Measurements from ENCODE around the gene DOCK6.
"Not testable (repeated sequence)": the region's sequence is repeated elsewhere in the genome, so short reads cannot be mapped to it uniquely, and the experiment has no call there.

Gene DOCK6

DNA sequence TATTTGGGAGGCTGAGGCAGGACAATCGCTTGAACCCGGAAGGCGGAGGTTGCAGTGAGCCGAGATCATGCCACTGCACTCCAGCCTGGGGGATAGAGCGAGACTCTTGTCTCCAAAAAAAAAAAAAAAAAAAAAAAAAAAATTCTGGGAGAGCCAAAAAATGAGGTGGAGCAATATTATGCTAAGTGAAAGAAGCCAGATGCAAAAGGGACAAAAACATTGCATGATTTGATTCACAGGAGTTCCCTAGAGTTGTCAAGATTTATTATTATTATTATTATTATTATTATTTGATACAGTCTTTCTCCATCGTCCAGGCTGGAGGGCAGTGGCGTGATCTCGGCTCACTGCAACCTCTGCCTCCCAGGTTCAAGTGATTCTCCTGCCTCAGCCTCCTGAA is 81.3 kb downstream of the DOCK6 start:
- H3K27me3 Mint-ChIP-seq; H3K27ac Mint-ChIP-seq; intact Hi-C loops (cut with micrococcal nuclease); H3K9me3 Mint-ChIP-seq; H3K36me3 Mint-ChIP-seq (ENCODE audit: low read depth); H3K4me3 Mint-ChIP-seq: not testable (repeated sequence)
- H3K4me1 Mint-ChIP-seq (ENCODE audit: low read depth) = peaks cover 19% of the 10 kb centered on the region

GRCh38 chr19:11180346-11180745 is 82.0 kb downstream of the DOCK6 start:
- no peaks in the 10 kb centered on the region for H3K9me3 Mint-ChIP-seq
- H3K4me1 Mint-ChIP-seq (ENCODE audit: low read depth) = peaks cover 19% of the 10 kb centered on the region

GRCh38 chr19:11179716-11180297 is 82.5 kb downstream of the DOCK6 start:
- H3K36me3 Mint-ChIP-seq (ENCODE audit: low read depth) = no peaks in the 10 kb centered on the region
- H3K27ac Mint-ChIP-seq = no peak overlapping the region
- intact Hi-C loops (cut with micrococcal nuclease) = no loop called here
- H3K4me3 Mint-ChIP-seq = no peak overlapping the region
- peaks cover 19% of the 10 kb centered on the region for H3K4me1 Mint-ChIP-seq (ENCODE audit: low read depth)
- no peaks in the 10 kb centered on the region for H3K9me3 Mint-ChIP-seq
- no peaks in the 10 kb centered on the region for H3K27me3 Mint-ChIP-seq

More at GRCh38 chr19:11180346-11180745, 82.0 kb downstream of the DOCK6 start:
- Mint-ChIP-seq H3K27me3 (no peaks in the 10 kb centered on the region), H3K36me3 (ENCODE audit: low read depth) (no peaks in the 10 kb centered on the region), H3K27ac (no peak overlapping the region), H3K4me3 (no peak overlapping the region)
- intact Hi-C loops (cut with micrococcal nuclease) = no loop called here

- H3K27me3 Mint-ChIP-seq; H3K4me3 Mint-ChIP-seq; H3K27ac Mint-ChIP-seq; intact Hi-C loops (cut with micrococcal nuclease); H3K36me3 Mint-ChIP-seq (ENCODE audit: low read depth); H3K9me3 Mint-ChIP-seq: not testable (repeated sequence)
- peaks cover 19% of the 10 kb centered on the region for H3K4me1 Mint-ChIP-seq (ENCODE audit: low read depth)
These were observed 83.2 kb downstream of the DOCK6 start for GRCh38 chr19:11179145-11179465.

DNA sequence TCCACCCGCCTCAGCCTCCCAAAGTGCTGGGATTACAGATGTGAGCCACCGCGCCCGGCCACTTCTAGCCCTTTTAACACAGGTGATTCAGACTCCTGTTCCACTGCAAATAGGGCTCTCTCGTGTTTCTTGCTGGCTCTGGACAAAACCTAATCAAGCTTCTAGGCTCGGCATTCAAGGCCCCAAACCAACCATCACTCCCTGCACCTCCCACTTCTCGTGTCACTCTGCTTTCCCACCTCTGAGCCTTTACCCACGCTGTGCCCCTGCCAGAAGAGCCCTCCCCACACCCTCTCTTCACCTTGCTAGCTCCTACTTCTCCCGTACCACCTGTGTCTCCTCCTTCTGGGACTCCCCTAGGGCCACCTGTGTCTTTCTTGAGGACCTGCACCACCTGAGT is 84.7 kb downstream of the DOCK6 start:
- Mint-ChIP-seq H3K9me3 (no peaks in the 10 kb centered on the region), H3K4me1 (ENCODE audit: low read depth) (peaks cover 19% of the 10 kb centered on the region), H3K27me3 (no peaks in the 10 kb centered on the region), H3K4me3 (no peak overlapping the region), H3K27ac (no peak overlapping the region), H3K36me3 (ENCODE audit: low read depth) (no peaks in the 10 kb centered on the region)
- intact Hi-C loops (cut with micrococcal nuclease) = no loop called here

DNA sequence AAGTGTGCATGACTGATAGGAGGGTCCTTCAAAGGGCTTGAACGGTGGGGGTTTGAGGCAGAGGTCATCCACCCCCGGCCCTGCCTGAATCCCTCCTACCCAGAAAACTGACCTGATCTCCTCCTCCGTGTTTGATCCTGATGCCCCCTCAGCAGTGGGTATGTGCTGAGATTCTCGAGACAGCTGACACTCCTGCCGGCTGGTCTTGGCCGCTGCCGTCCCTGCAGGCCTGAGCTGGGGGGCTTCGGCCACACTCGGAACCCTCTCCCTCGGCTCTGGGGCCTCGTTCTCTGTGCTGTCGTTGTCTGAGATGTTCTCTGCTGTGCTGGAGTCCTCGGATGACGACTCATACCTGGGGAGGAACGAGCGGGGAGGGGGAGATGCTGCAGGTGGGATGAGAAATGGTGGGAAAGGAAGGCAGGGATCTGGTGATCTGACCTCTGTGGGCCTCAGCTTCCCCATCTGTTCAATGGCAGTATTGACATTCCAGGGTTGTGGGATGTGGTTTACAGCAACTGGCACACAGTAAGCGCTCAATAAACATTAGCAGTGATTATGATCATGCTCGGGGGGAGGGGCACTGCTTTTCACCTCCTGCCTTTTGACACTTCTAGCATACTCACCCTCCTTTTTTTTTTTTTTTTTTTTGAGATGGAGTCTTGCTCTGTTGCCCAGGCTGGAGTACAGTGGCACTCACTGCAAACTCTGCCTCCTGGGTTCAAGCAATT is 85.7 kb downstream of the DOCK6 start:
- intact Hi-C loops (cut with micrococcal nuclease) = no loop called here
- H3K36me3 Mint-ChIP-seq (ENCODE audit: low read depth) = no peaks in the 10 kb centered on the region
- no peak overlapping the region for H3K27ac Mint-ChIP-seq
- H3K4me1 Mint-ChIP-seq (ENCODE audit: low read depth) = peaks cover 19% of the 10 kb centered on the region
- no peaks in the 10 kb centered on the region for H3K27me3 Mint-ChIP-seq
- H3K9me3 Mint-ChIP-seq = no peaks in the 10 kb centered on the region
- no peak overlapping the region for H3K4me3 Mint-ChIP-seq

DNA sequence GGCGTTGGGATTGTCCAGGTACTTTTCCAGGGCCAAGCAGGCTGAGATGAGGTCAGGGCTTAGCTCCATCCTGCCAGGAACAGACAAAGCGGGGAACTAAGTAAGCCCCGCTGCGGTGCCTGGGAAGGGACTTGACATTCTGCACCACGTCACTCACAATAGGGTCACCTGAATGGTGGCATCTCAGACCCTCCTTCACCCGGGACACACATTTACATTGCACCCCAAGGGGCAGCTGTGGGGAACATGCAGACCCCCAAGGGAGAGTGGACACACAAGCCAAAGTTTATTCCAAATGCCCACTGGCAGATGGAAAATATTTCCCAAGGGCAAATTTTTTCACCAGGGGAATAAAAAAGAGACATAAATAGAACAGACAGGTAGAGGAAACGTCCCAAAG is 86.4 kb downstream of the DOCK6 start:
- Mint-ChIP-seq H3K9me3 (no peaks in the 10 kb centered on the region), H3K4me3 (no peak overlapping the region), H3K27ac (no peak overlapping the region), H3K36me3 (ENCODE audit: low read depth) (no peaks in the 10 kb centered on the region), H3K27me3 (no peaks in the 10 kb centered on the region), H3K4me1 (ENCODE audit: low read depth) (peaks cover 13% of the 10 kb centered on the region)
- intact Hi-C loops (cut with micrococcal nuclease) = no loop called here

GRCh38 chr19:11174336-11174735 is 88.0 kb downstream of the DOCK6 start:
- H3K27ac Mint-ChIP-seq = no peak overlapping the region
- H3K36me3 Mint-ChIP-seq (ENCODE audit: low read depth) = no peaks in the 10 kb centered on the region
- H3K4me1 Mint-ChIP-seq (ENCODE audit: low read depth) = peaks cover 1% of the 10 kb centered on the region
- no peaks in the 10 kb centered on the region for H3K9me3 Mint-ChIP-seq
- H3K27me3 Mint-ChIP-seq = no peaks in the 10 kb centered on the region
- intact Hi-C loops (cut with micrococcal nuclease) = no loop called here
- no peak overlapping the region for H3K4me3 Mint-ChIP-seq

DNA sequence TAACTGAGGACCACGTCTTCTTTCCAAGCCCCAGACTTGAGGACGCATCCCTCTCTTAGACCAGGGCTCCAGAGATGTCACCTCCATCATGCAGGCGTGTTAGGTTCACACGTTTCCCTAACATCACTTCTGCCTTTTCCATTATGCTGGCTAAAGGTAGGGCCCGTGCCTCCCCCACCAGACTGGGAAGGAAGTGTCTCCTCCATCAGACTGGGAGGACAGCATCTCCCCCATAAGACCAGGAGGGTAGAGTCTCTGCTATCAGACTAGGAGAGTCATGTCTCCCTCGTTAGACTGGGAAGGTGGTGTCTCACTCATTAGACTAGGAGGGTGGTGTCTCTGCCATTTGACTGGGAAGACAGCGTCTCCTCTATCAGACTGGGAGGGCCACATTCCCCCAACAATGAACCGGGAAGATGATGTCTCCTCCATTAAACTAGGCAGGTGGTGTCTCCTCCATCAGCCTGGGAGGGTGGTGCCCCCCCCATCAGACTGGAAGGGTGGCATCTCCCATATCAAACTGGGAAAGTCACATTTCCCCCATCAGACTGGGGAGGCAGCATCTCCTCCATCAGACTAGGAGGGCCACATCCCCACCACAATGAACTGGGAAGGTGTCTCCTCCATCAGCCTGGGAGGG is 88.7 kb downstream of the DOCK6 start:
- intact Hi-C loops (cut with micrococcal nuclease) = no loop called here
- H3K27ac Mint-ChIP-seq = no peak overlapping the region
- no peaks in the 10 kb centered on the region for H3K27me3 Mint-ChIP-seq
- H3K4me3 Mint-ChIP-seq = no peak overlapping the region
- H3K4me1 Mint-ChIP-seq (ENCODE audit: low read depth) = no peaks in the 10 kb centered on the region
- H3K9me3 Mint-ChIP-seq = no peaks in the 10 kb centered on the region
- H3K36me3 Mint-ChIP-seq (ENCODE audit: low read depth) = no peaks in the 10 kb centered on the region

DNA sequence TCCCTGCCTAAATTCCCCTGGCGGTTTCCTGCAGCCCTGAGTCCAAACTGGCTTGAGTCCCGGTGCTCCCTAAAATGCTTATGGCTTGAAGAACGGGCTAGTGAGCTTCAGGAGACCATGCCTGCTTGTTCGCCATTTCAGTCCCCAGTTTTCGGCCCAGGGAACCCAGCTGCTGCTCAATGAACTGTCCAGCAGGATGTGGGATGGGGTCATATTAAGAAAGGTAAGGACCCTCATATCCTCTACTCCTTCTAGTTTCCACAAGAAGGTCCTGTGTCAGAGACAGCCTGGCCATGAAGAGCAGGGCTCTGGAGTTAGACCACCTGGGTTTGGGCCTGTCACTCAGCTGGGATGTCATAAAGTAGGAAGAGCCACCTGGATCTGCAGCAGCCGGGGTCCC is 89.7 kb downstream of the DOCK6 start:
- Mint-ChIP-seq H3K4me3 (no peak overlapping the region), H3K36me3 (ENCODE audit: low read depth) (no peaks in the 10 kb centered on the region), H3K4me1 (ENCODE audit: low read depth) (no peaks in the 10 kb centered on the region), H3K27ac (no peak overlapping the region), H3K9me3 (no peaks in the 10 kb centered on the region), H3K27me3 (no peaks in the 10 kb centered on the region)
- intact Hi-C loops (cut with micrococcal nuclease) = no loop called here

- Mint-ChIP-seq H3K4me3 (no peak overlapping the region), H3K4me1 (ENCODE audit: low read depth) (no peaks in the 10 kb centered on the region), H3K36me3 (ENCODE audit: low read depth) (no peaks in the 10 kb centered on the region), H3K27ac (no peak overlapping the region), H3K9me3 (no peaks in the 10 kb centered on the region), H3K27me3 (no peaks in the 10 kb centered on the region)
- intact Hi-C loops (cut with micrococcal nuclease) = no loop called here
These were observed 91.2 kb downstream of the DOCK6 start for GRCh38 chr19:11171144-11171543.

DNA sequence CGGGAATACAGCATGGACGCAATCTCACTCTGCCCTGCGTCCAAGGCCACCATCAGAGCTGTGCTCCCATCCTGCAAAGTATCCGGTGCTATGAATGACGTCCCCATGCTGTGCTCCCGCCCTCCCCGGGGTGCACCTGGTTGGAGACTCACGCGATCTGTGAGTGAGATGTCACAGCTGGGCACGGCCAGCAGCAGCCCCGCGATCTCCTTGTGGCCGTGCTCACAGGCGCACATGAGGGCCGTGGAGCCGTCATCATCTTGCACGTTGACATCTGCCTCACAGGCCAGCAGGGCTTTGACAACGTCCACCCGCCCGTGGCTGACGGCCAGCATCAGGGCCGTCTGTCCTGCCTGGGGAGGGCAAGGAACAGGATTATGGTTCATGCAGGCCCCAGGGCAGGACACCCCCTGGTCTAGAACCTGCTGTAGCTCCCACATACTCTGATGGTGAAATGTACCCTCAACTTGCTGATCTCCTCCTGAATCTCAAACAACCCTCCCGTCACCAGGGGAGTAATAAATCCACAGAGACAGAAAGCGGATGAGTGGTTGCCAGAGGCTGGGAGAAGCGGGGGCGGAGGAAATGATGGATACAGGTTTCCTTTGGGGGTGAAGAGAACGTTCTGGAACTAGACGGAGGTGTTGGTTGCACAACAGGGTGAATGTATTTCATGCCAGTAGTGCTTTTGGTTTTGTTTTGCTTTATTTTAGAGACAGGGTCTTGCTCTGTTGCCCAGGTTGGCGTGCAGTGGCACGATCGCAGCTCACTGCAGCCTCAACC is 92.2 kb downstream of the DOCK6 start:
- no peak overlapping the region for H3K27ac Mint-ChIP-seq
- no peaks in the 10 kb centered on the region for H3K4me1 Mint-ChIP-seq (ENCODE audit: low read depth)
- no peaks in the 10 kb centered on the region for H3K36me3 Mint-ChIP-seq (ENCODE audit: low read depth)
- no peak overlapping the region for H3K4me3 Mint-ChIP-seq
- intact Hi-C loops (cut with micrococcal nuclease) = no loop called here
- H3K9me3 Mint-ChIP-seq = no peaks in the 10 kb centered on the region
- H3K27me3 Mint-ChIP-seq = no peaks in the 10 kb centered on the region

- no peaks in the 10 kb centered on the region for H3K9me3 Mint-ChIP-seq
- intact Hi-C loops (cut with micrococcal nuclease) = no loop called here
- H3K27me3 Mint-ChIP-seq = no peaks in the 10 kb centered on the region
- no peaks in the 10 kb centered on the region for H3K36me3 Mint-ChIP-seq (ENCODE audit: low read depth)
- H3K4me1 Mint-ChIP-seq (ENCODE audit: low read depth) = no peaks in the 10 kb centered on the region
- H3K27ac Mint-ChIP-seq = no peak overlapping the region
- no peak overlapping the region for H3K4me3 Mint-ChIP-seq
These were observed 93.8 kb downstream of the DOCK6 start for GRCh38 chr19:11168568-11168967.

All from dendritic cell treated with granulocyte-macrophage colony-stimulating factor and Interleukin-4, amounts not matched to agents 40 ng/mL and 50 ng/mL, for 4 days (primary cell).